ENCODE data around the gene ZNF184.
"Not testable (repeated sequence)": the region's sequence is repeated elsewhere in the genome, so short reads cannot be mapped to it uniquely, and the experiment has no call there.

ZNF184 gene

DNA sequence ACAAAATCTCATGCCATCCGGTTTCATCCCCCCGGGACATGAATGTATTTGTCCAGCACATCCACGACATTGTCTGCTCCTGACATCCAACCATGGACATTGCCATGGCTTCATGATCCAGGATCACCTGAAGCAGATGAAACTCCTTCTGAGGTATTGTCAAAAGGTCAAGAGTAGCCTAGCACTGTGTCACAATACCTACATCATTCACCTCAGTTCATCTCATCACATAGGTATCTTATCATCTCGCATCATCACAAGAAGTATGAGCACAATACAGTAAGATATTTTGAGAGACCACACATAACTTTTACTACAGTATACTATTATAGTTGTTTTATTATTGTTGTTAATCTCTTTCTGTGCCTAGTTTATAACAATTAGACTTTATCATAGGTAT, 33.5 kb downstream of the ZNF184 start:
- DNase-seq (ENCODE audit: extremely low read depth, low read depth) = no peak
- TF ChIP-seq, protein P1, sequence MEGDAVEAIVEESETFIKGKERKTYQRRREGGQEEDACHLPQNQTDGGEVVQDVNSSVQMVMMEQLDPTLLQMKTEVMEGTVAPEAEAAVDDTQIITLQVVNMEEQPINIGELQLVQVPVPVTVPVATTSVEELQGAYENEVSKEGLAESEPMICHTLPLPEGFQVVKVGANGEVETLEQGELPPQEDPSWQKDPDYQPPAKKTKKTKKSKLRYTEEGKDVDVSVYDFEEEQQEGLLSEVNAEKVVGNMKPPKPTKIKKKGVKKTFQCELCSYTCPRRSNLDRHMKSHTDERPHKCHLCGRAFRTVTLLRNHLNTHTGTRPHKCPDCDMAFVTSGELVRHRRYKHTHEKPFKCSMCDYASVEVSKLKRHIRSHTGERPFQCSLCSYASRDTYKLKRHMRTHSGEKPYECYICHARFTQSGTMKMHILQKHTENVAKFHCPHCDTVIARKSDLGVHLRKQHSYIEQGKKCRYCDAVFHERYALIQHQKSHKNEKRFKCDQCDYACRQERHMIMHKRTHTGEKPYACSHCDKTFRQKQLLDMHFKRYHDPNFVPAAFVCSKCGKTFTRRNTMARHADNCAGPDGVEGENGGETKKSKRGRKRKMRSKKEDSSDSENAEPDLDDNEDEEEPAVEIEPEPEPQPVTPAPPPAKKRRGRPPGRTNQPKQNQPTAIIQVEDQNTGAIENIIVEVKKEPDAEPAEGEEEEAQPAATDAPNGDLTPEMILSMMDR (IDR thresholded peaks at IDR 0.05; ENCODE audit: low read depth, low read length) = no peak

DNA sequence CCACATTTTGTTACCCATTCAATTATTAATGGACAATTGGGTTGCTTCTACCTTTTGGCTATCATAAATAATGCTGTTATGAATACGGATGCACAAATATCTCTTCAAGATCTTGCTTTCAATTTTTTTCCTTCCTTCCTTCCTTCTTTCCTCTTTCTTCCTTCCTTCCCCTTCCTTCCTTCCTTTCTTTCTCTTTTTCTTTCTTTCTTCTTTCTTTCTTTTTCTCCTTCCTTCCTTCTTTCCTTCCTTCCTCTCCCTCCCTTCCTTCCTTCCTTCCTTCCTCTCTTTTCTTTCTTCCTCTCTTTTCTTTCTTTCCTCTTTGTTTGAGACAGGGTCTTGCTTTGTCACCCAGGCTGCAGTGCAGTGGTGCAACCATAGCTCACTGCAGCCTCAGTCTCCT, 39.2 kb downstream of the ZNF184 start:
- TF ChIP-seq, protein P1 (IDR thresholded peaks at IDR 0.05; ENCODE audit: low read depth, low read length) = no peak
- DNase-seq (ENCODE audit: extremely low read depth, low read depth) = no peak

- no peak for DNase-seq (ENCODE audit: extremely low read depth, low read depth)
- TF ChIP-seq, protein P1 (IDR thresholded peaks at IDR 0.05; ENCODE audit: low read depth, low read length) = no peak
These were observed 43.9 kb downstream of the ZNF184 start for GRCh38 chr6:27428966-27429365.

DNA sequence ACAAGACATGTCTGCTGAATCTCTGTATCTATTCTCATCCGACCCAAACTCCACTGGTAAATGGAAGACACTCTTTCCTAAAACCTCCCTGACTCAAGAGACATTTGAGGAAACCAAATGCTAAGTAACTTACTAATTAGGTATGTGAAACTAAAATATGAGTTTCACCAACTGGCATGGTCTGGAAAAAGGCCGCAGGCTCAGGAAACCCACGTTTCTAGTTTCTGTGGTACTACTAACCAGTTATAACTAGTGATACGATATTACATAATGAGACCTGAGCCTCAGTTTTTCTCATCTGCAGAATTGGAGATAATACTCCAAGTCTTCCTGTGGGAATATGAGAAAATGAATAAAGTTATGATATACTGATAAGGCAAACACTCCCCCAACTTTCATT, 44.4 kb downstream of the ZNF184 start:
- no peak for DNase-seq (ENCODE audit: extremely low read depth, low read depth)
- TF ChIP-seq, protein P1 (IDR thresholded peaks at IDR 0.05; ENCODE audit: low read depth, low read length) = no peak

- TF ChIP-seq, protein P1 (IDR thresholded peaks at IDR 0.05; ENCODE audit: low read depth, low read length) = no peak
- no peak for DNase-seq (ENCODE audit: extremely low read depth, low read depth)
These were observed 46.8 kb downstream of the ZNF184 start for GRCh38 chr6:27426045-27426620.

- not testable (repeated sequence) for DNase-seq (ENCODE audit: extremely low read depth, low read depth)
These were observed 48.1 kb downstream of the ZNF184 start for GRCh38 chr6:27424851-27425250.

GRCh38 chr6:27422651-27423332, 50.1 kb downstream of the ZNF184 start:
- TF ChIP-seq, protein P1 (IDR thresholded peaks at IDR 0.05; ENCODE audit: low read depth, low read length) = no peak
- no peak for DNase-seq (ENCODE audit: extremely low read depth, low read depth)

DNA sequence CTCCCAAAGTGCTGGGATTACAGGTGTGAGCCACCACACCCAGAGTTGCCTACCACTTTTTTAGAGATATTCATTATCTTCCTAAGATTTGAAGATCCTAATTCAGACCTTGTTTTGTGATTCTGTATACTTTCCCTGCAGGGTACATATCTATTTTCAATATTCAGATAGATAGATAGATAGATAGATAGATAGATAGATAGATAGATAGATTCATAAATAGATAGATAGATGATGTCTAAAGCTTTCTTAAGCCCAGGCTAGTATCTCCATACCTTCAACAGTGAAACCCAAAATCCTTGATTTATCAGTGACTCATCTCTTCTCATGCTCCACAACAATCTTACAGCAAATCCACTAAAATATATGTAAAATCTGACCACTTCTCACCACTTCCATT, 53.5 kb downstream of the ZNF184 start:
- no peak for DNase-seq (ENCODE audit: extremely low read depth, low read depth)
- TF ChIP-seq, protein P1 (IDR thresholded peaks at IDR 0.05; ENCODE audit: low read depth, low read length) = no peak
